Ascending aorta (tissue), 2 donors: Measurements from ENCODE around the gene SNAP47. TPM values are rescaled to one million over a fixed set of nuclear protein-coding genes. Genes with fewer than 3 reads are reported as not detected.
A peak's percentile ranks its signal among the peaks of the same experiment; 100 is the strongest.
"Not testable (repeated sequence)": the region's sequence is repeated elsewhere in the genome, so short reads cannot be mapped to it uniquely, and the experiment has no call there.

Experiments used
- DNase-seq, 2 donors: peaks; one replicate each; pipeline ENCODE4 v3.0.0-alpha.2; 2019; ENCODE audit warnings: low spot score in 2 of 2
- H3K27ac ChIP-seq, 2 donors: fragments of 200-600 bp; sonication (generic); one replicate each; pipeline ENCODE4 v1.5.1; 2016 to 2017; ENCODE audit warnings: mild to moderate bottlenecking in 1 of 2
- H3K27me3 ChIP-seq: fragments of 200-600 bp; sonication (generic); one replicate; pipeline ENCODE4 v1.5.1; 2017
- H3K36me3 ChIP-seq, 2 donors: fragments of 200-600 bp; sonication (generic); one replicate each; pipeline ENCODE4 v1.5.1; 2016
- H3K4me1 ChIP-seq, 2 donors: fragments of 200-600 bp; sonication (generic); one replicate each; pipeline ENCODE4 v1.5.1; 2016 to 2017; ENCODE audit warnings: mild to moderate bottlenecking in 1 of 2
- H3K4me3 ChIP-seq, 2 donors: fragments of 200-600 bp; sonication (generic); one replicate each; pipeline ENCODE4 v1.5.1; 2016 to 2017; ENCODE audit warnings: mild to moderate bottlenecking in 1 of 2
- H3K9me3 ChIP-seq, 2 donors: fragments of 200-600 bp; sonication (generic); one replicate each; pipeline ENCODE4 v1.5.1; 2016
- CTCF ChIP-seq, 3 experiments: fragments of 200-600 bp in 2 of 3; fragments of 450-650 bp in 1 of 3; sonication (generic) in 2 of 3; IDR thresholded peaks; one replicate each; pipeline ENCODE4 v1.5.1; 2016 to 2019; ENCODE audit warnings: antibody characterized with exemption in 3 of 3, mild to moderate bottlenecking in 1 of 3, moderate library complexity in 1 of 3
- intact Hi-C: fragments of 100-400 bp; cut with DNase I; formaldehyde crosslinking; loops from one replicate; pipeline ENCODE4 v1.15.1; 2023
- total RNA-seq: library from RNA; depleted of rRNA; stranded (reverse); fragments of >200 nt; gene quantifications from one replicate; pipeline ENCODE4 v1.1.0, GENCODE V29; 2016

SNAP47 gene
- 54.0 TPM for total RNA-seq

GRCh38 chr1:227734856-227735538 is at the start of gene SNAP47, which contains the start of gene JMJD4:
SNAP47 (plus strand) TSS chr1:227735435; CDS start chr1:227747737, 12,302 bp downstream.
JMJD4 (minus strand) TSS chr1:227735302; CDS start chr1:227735273, 29 bp downstream.
- no peak for TF ChIP-seq CTCF (IDR thresholded peaks at IDR 0.05)
- H3K9me3 ChIP-seq = no peaks in the 10 kb centered on the region
- H3K4me1 ChIP-seq = peaks cover 0 to 9% of the 10 kb centered on the region in 2 donors
- intact Hi-C loops = loop anchor here (1.0 to 5.0 kb wide), 5 partner anchors 53 to 418 kb away; partner anchors contain the start of genes ARF1, CDC42BPA and WNT9A
- H3K4me3 ChIP-seq = peak within 1 kb of the TSS; percentile 81 to 93
- H3K36me3 ChIP-seq = peaks cover 7 to 23% of the 10 kb centered on the region in 2 donors
- peak in 1 of 2 donors; percentile 95 for DNase-seq
- peak within 1 kb of the TSS; percentile 84 to 88 for H3K27ac ChIP-seq
- H3K27me3 ChIP-seq = no peaks in the 10 kb centered on the region

- DNase-seq = no peak
- Histone ChIP-seq H3K27me3 (no peaks in the 10 kb centered on the region), H3K4me3 (no peak overlapping the region), H3K36me3 (no peaks in the 10 kb centered on the region), H3K27ac (no peak overlapping the region), H3K4me1 (no peaks in the 10 kb centered on the region), H3K9me3 (peaks cover 30 to 75% of the 10 kb centered on the region in 2 donors)
- intact Hi-C loops = no loop called here
- TF ChIP-seq CTCF (IDR thresholded peaks at IDR 0.05) = no peak
Measured at GRCh38 chr1:227685807-227686206, 49.4 kb upstream of the SNAP47 start.

- Histone ChIP-seq H3K9me3 (peaks cover 0 to 47% of the 10 kb centered on the region in 2 donors), H3K4me1 (no peaks in the 10 kb centered on the region), H3K36me3 (no peaks in the 10 kb centered on the region), H3K4me3 (no peak overlapping the region), H3K27me3 (no peaks in the 10 kb centered on the region), H3K27ac (no peak overlapping the region)
- DNase-seq = no peak
- intact Hi-C loops = no loop called here
- no peak for TF ChIP-seq CTCF (IDR thresholded peaks at IDR 0.05)
Measured at GRCh38 chr1:227697321-227697864, 37.8 kb upstream of the SNAP47 start.

GRCh38 chr1:227701631-227702030 is 33.6 kb upstream of the SNAP47 start:
- H3K27ac ChIP-seq, H3K4me3 ChIP-seq, H3K36me3 ChIP-seq, H3K27me3 ChIP-seq, intact Hi-C loops, H3K4me1 ChIP-seq, DNase-seq: not testable (repeated sequence)
- peaks cover 6 to 35% of the 10 kb centered on the region in 2 donors for H3K9me3 ChIP-seq

GRCh38 chr1:227707846-227708245 is 27.4 kb upstream of the SNAP47 start:
- Histone ChIP-seq H3K4me1 (no peaks in the 10 kb centered on the region), H3K27ac (no peak overlapping the region), H3K36me3 (no peaks in the 10 kb centered on the region), H3K27me3 (no peaks in the 10 kb centered on the region), H3K9me3 (peaks cover 0 to 6% of the 10 kb centered on the region in 2 donors), H3K4me3 (no peak overlapping the region)
- no peak for TF ChIP-seq CTCF (IDR thresholded peaks at IDR 0.05)
- DNase-seq = no peak
- intact Hi-C loops = no loop called here

- DNase-seq = no peak
- no peaks in the 10 kb centered on the region for H3K36me3 ChIP-seq
Measured at GRCh38 chr1:227709451-227709850, 25.8 kb upstream of the SNAP47 start.

GRCh38 chr1:227710474-227710873 is 24.8 kb upstream of the SNAP47 start:
- H3K4me3 ChIP-seq, H3K36me3 ChIP-seq, intact Hi-C loops, H3K27me3 ChIP-seq, H3K27ac ChIP-seq, H3K4me1 ChIP-seq, DNase-seq: not testable (repeated sequence)
- peaks cover 6 to 11% of the 10 kb centered on the region in 2 donors for H3K9me3 ChIP-seq

More at GRCh38 chr1:227709451-227709850, 25.8 kb upstream of the SNAP47 start:
- intact Hi-C loops = no loop called here
- Histone ChIP-seq H3K27ac (no peak overlapping the region), H3K27me3 (no peaks in the 10 kb centered on the region), H3K4me1 (no peaks in the 10 kb centered on the region), H3K4me3 (no peak overlapping the region), H3K9me3 (peaks cover 4 to 6% of the 10 kb centered on the region in 2 donors)
- TF ChIP-seq CTCF (IDR thresholded peaks at IDR 0.05) = no peak
